CD4-positive, alpha-beta T cell treated with Interleukin-15 for 4 hours (primary cell): ENCODE measurements around the gene PLPPR1.
"Not testable (repeated sequence)": the region's sequence is repeated elsewhere in the genome, so short reads cannot be mapped to it uniquely, and the experiment has no call there.

ENCODE experiments used
- DNase-seq: peaks from one replicate; pipeline ENCODE4 v3.0.0-alpha.2; 2020; ENCODE audit warnings: low spot score

Gene PLPPR1

GRCh38 chr9:101212661-101213060, 184.1 kb downstream of the PLPPR1 start:
- no peak for DNase-seq

GRCh38 chr9:101219030-101219429, 190.5 kb downstream of the PLPPR1 start:
- DNase-seq = no peak

- DNase-seq = no peak
These were observed 191.8 kb downstream of the PLPPR1 start for GRCh38 chr9:101220341-101220740.

- DNase-seq = no peak
These were observed 196.7 kb downstream of the PLPPR1 start for GRCh38 chr9:101225271-101225670.

- DNase-seq = no peak
These were observed 197.6 kb downstream of the PLPPR1 start for GRCh38 chr9:101226161-101226560.

- DNase-seq = no peak
These were observed 198.3 kb downstream of the PLPPR1 start for GRCh38 chr9:101226803-101227202.

- DNase-seq = no peak
These were observed 201.1 kb downstream of the PLPPR1 start for GRCh38 chr9:101229606-101230005.

GRCh38 chr9:101232405-101232977, 204.0 kb downstream of the PLPPR1 start:
- DNase-seq = no peak

GRCh38 chr9:101235105-101235866, 206.8 kb downstream of the PLPPR1 start:
- DNase-seq = no peak

- DNase-seq = no peak
These were observed 214.1 kb downstream of the PLPPR1 start for GRCh38 chr9:101242651-101243050.

- DNase-seq = no peak
These were observed 218.2 kb downstream of the PLPPR1 start for GRCh38 chr9:101246691-101247090.

GRCh38 chr9:101247297-101247696, 218.8 kb downstream of the PLPPR1 start:
- DNase-seq = no peak

GRCh38 chr9:101254733-101255433, 226.4 kb downstream of the PLPPR1 start:
- no peak for DNase-seq

GRCh38 chr9:101264727-101265126, 236.2 kb downstream of the PLPPR1 start:
- DNase-seq = no peak

- no peak for DNase-seq
These were observed 236.7 kb downstream of the PLPPR1 start for GRCh38 chr9:101265261-101265660.

GRCh38 chr9:101268426-101268825, 239.9 kb downstream of the PLPPR1 start:
- no peak for DNase-seq

GRCh38 chr9:101269591-101270283, 241.2 kb downstream of the PLPPR1 start:
- DNase-seq = no peak

- DNase-seq = no peak
These were observed 241.8 kb downstream of the PLPPR1 start for GRCh38 chr9:101270302-101270701.

GRCh38 chr9:101271102-101271501, 242.6 kb downstream of the PLPPR1 start:
- no peak for DNase-seq

GRCh38 chr9:101274971-101275768, 246.6 kb downstream of the PLPPR1 start:
- DNase-seq = no peak

GRCh38 chr9:101275769-101276250, 247.3 kb downstream of the PLPPR1 start:
- DNase-seq = no peak

GRCh38 chr9:101291043-101291442, 262.5 kb downstream of the PLPPR1 start:
- DNase-seq = not testable (repeated sequence)
